IPS DF 19.7 (cell line): ENCODE measurements around the gene PALLD.
"Not testable (repeated sequence)": the region's sequence is repeated elsewhere in the genome, so short reads cannot be mapped to it uniquely, and the experiment has no call there.

Experiments used
- DNase-seq: peaks from one replicate; pipeline ENCODE4 v3.0.0-alpha.2; 2013; ENCODE audit warnings: low read depth, low spot score

PALLD gene

GRCh38 chr4:168945291-168945690 lies 448.4 kb downstream of the PALLD start:
- DNase-seq: no peak

DNA sequence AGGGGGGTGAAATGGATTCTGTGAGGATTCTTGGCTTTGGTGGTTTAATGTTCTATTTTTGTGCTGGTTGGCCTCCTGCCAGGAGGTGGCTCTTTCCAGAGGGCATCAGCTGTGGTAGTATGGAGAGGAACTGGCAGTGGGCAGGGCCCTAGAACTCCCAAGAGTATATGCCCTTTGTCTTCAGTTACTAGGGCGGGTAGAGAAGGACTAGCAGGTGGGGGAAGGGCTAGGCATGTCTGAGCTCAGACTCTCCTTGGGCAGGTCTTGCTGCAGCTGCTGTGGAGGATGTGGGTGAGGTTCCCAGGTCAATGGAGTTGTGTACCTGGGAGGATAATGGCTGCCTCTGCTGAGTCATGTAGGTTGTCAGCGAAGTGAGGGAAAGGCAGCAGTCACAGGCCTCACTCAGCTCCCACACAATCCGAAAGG lies 456.0 kb downstream of the PALLD start:
- DNase-seq: not testable (repeated sequence)

GRCh38 chr4:168955674-168956073 lies 458.8 kb downstream of the PALLD start:
- DNase-seq: no peak

- no peak for DNase-seq
Measured at GRCh38 chr4:168960716-168961115, 463.9 kb downstream of the PALLD start.

- no peak for DNase-seq
Measured at GRCh38 chr4:168972596-168972995, 475.7 kb downstream of the PALLD start.
